Measurements from ENCODE around the gene HECTD1.
"Not testable (repeated sequence)": the region's sequence is repeated elsewhere in the genome, so short reads cannot be mapped to it uniquely, and the experiment has no call there.

Gene HECTD1

GRCh38 chr14:31052905-31053586, 154.5 kb downstream of the HECTD1 start:
- DNase-seq (ENCODE audit: low spot score): not testable (repeated sequence)

GRCh38 chr14:31051511-31051910, 156.1 kb downstream of the HECTD1 start:
- DNase-seq (ENCODE audit: low spot score): peak; percentile 35

GRCh38 chr14:31051023-31051422, 156.6 kb downstream of the HECTD1 start:
- no peak for DNase-seq (ENCODE audit: low spot score)
